SU-DHL-6 (cell line): ENCODE results near the gene ATP2A3.
A peak's percentile ranks its signal among the peaks of the same experiment; 100 is the strongest.

Source experiments
- H2AFZ ChIP-seq: fragments of 200-600 bp; sonication (generic); 2 replicates; pipeline ENCODE4 v1.6.1; 2014; ENCODE audit warnings: low read depth, mild to moderate bottlenecking, moderate library complexity, mixed read lengths, antibody characterized with exemption, low read length; ENCODE audit not compliant: severe bottlenecking
- H3F3A ChIP-seq: fragments of 200-600 bp; shearing (Covaris generic); 2 replicates; pipeline ENCODE4 v1.6.0; 2016; ENCODE audit warnings: antibody characterized with exemption, mild to moderate bottlenecking; ENCODE audit not compliant: insufficient read depth
- H3K27ac ChIP-seq: fragments of 200-600 bp; sonication (generic); 2 replicates; pipeline ENCODE4 v1.5.1; 2016; ENCODE audit warnings: low read depth, mild to moderate bottlenecking, low read length, moderate library complexity, mixed read lengths
- H3K27me3 ChIP-seq: fragments of 200-600 bp; sonication (generic), shearing (Covaris generic); 2 replicates; pipeline ENCODE4 v1.6.0; 2014; ENCODE audit warnings: mild to moderate bottlenecking, low read length
- H3K36me3 ChIP-seq: fragments of 200-600 bp; sonication (generic); 2 replicates; pipeline ENCODE4 v1.6.1; 2014; ENCODE audit warnings: mild to moderate bottlenecking, low read length, mixed read lengths
- H3K4me2 ChIP-seq: fragments of 300-600, 200-600 bp; shearing (Covaris generic), sonication (generic); 2 replicates; pipeline ENCODE4 v1.6.0; 2014; ENCODE audit warnings: low read length, low read depth, mild to moderate bottlenecking; ENCODE audit not compliant: poor library complexity, severe bottlenecking
- H3K4me3 ChIP-seq: fragments of 200-600 bp; sonication (generic); 2 replicates; pipeline ENCODE4 v1.5.1; 2014; ENCODE audit warnings: antibody characterized with exemption, low read length, mild to moderate bottlenecking, mixed read lengths; ENCODE audit not compliant: insufficient read depth, poor library complexity, severe bottlenecking
- H3K79me2 ChIP-seq: fragments of 200-600 bp; sonication (generic); 2 replicates; pipeline ENCODE4 v1.6.1; 2014; ENCODE audit warnings: mild to moderate bottlenecking, low read length, moderate library complexity; ENCODE audit not compliant: insufficient read depth
- H3K9ac ChIP-seq: fragments of 200-600 bp; sonication (generic); 2 replicates; pipeline ENCODE4 v1.7.0; 2014; ENCODE audit warnings: mild to moderate bottlenecking, low read length
- H3K9me2 ChIP-seq: fragments of 200-600 bp; sonication (generic); replicated peaks from 2 replicates; pipeline ENCODE4 v1.6.1; 2014; ENCODE audit warnings: low read length; ENCODE audit not compliant: insufficient read depth
- H3K9me3 ChIP-seq: fragments of 200-600 bp; sonication (generic); 2 replicates; pipeline ENCODE4 v1.6.1; 2014; ENCODE audit warnings: low read length, mixed read lengths; ENCODE audit not compliant: insufficient read depth
- H4K20me1 ChIP-seq: fragments of 200-600 bp; sonication (generic); 2 replicates; pipeline ENCODE4 v1.6.1; 2014; ENCODE audit warnings: low read depth, mild to moderate bottlenecking, antibody characterized with exemption, low read length, moderate library complexity, mixed read lengths
- EZH2phosphoT487 ChIP-seq: fragments of 200-600 bp; sonication (generic), shearing (Covaris generic); conservative IDR thresholded peaks from 2 replicates; pipeline ENCODE4 v1.6.1; 2018; ENCODE audit warnings: mild to moderate bottlenecking, antibody characterized with exemption, low read length, moderate library complexity, mixed read lengths
- TF ChIP-seq, protein P1 (sequence below): fragments of 200-600 bp; sonication (generic); IDR thresholded peaks from one replicate; pipeline ENCODE4 v1.5.1; 2017; ENCODE audit warnings: antibody characterized with exemption, mild to moderate bottlenecking, low read length, moderate library complexity; ENCODE audit not compliant: insufficient read depth, poor library complexity, severe bottlenecking

Gene ATP2A3

DNA sequence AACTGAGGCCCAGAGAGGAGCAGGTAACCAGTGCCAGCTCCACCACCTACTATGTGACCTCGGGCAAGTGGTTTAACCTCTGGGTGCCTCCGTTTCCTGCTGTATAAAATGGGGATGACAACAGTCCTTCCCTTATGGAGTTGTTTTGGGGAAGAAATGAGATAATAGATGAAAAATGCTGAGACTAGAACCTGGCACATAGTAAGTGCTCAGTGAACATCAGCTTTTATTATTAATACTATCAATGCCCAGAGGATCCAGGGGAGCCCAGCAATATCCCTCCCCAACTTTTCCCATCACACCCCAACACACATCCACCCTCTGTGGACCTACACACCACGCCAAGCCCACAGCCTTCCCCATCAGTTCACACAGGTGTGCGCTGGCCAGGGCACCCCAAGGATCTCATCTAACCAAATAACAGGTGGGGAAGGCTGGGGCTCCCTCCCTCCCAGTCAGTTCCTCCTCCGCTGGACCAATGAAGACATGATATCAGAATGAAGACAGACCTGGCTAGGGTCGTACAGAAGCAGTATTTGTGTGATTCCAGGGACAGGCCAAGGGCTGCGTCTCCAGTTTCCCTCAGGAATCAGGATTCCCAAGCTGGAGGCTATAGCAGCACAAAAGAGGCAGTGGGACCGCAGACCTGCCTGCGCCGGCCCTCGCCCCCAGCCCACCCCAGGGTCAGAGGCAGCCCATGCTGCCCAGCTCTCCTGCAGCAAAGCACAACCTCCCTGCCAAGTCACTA lies 1.8 kb downstream of the ATP2A3 start:
- peaks cover 34% of the 10 kb centered on the region for H3F3A ChIP-seq
- H3K4me3 ChIP-seq, result peak overlapping the region; percentile 85
- peak overlapping the region; percentile 95 for H3K27ac ChIP-seq
- H3K79me2 ChIP-seq, result peaks cover 61% of the 10 kb centered on the region
- no peaks in the 10 kb centered on the region for H3K9me3 ChIP-seq
- peaks cover 5% of the 10 kb centered on the region; the same call in 1 of the 2 replicates for H3K36me3 ChIP-seq
- H4K20me1 ChIP-seq, result peaks cover 22% of the 10 kb centered on the region
- no peaks in the 10 kb centered on the region for H3K9me2 ChIP-seq
- no peak for TF ChIP-seq EZH2phosphoT487
- TF ChIP-seq, protein P1, sequence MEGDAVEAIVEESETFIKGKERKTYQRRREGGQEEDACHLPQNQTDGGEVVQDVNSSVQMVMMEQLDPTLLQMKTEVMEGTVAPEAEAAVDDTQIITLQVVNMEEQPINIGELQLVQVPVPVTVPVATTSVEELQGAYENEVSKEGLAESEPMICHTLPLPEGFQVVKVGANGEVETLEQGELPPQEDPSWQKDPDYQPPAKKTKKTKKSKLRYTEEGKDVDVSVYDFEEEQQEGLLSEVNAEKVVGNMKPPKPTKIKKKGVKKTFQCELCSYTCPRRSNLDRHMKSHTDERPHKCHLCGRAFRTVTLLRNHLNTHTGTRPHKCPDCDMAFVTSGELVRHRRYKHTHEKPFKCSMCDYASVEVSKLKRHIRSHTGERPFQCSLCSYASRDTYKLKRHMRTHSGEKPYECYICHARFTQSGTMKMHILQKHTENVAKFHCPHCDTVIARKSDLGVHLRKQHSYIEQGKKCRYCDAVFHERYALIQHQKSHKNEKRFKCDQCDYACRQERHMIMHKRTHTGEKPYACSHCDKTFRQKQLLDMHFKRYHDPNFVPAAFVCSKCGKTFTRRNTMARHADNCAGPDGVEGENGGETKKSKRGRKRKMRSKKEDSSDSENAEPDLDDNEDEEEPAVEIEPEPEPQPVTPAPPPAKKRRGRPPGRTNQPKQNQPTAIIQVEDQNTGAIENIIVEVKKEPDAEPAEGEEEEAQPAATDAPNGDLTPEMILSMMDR, result no peak
- no peak overlapping the region for H2AFZ ChIP-seq
- H3K4me2 ChIP-seq, result peak overlapping the region; percentile 93
- peak overlapping the region; percentile 98 for H3K9ac ChIP-seq
- no peaks in the 10 kb centered on the region for H3K27me3 ChIP-seq

DNA sequence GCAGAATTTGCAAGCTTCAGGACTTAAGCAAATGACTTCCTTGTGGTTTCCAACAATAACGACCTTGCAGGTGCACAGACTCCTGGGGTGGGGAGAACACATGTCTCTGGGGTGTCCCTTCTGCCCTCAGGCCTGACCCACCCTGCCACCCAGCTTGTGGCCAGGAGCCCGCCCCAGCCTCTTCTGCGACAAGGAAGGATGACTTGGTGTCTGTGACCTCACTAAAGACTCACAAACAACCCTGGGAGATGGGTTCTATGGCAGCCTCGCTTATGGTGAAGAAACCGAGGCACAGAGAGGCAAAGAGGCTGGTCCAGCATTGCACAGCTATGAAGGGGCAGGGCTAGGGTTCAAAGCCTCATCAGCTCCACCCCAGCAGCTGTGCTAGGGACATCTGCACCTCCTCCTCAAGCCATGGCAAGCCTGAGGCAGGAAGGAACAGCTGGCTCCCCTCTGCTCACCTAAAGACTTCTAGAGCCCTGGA lies 2.6 kb downstream of the ATP2A3 start:
- peak overlapping the region; percentile 85 for H3K4me3 ChIP-seq

DNA sequence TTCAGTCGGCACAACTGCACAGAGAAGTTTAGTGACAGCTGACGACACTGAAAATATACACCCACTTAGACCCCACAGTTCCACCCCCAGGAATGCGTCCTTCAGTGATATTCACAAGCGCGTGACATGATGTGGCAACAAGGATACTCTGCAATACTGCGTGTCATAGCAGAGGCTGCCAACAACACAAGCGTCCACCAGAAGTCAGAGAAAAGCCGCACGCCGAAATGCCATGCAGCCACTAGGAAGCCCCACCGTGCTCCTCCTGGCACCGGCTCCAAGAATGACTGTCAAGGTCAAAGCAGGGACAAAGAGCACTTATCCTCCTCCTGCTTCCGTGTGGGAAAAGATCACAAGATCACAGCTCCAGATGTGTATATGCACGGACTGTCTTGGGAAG lies 3.5 kb downstream of the ATP2A3 start:
- Histone ChIP-seq H3K27ac (peak overlapping the region; percentile 95), H3K36me3 (peaks cover 5% of the 10 kb centered on the region; the same call in 1 of the 2 replicates), H3F3A (peaks cover 34% of the 10 kb centered on the region), H2AFZ (no peak overlapping the region), H3K27me3 (no peaks in the 10 kb centered on the region), H3K9me2 (no peaks in the 10 kb centered on the region), H3K9ac (peak overlapping the region; percentile 43), H3K9me3 (no peaks in the 10 kb centered on the region), H4K20me1 (peaks cover 27% of the 10 kb centered on the region), H3K79me2 (peaks cover 75% of the 10 kb centered on the region), H3K4me3 (peak overlapping the region; percentile 14), H3K4me2 (peak overlapping the region; percentile 93)
- TF ChIP-seq, protein P1, result no peak
- TF ChIP-seq EZH2phosphoT487, result no peak

More for the DNA sequence above, 2.6 kb downstream of the ATP2A3 start:
- Histone ChIP-seq H3K27me3 (no peaks in the 10 kb centered on the region), H2AFZ (no peak overlapping the region), H3K79me2 (peaks cover 69% of the 10 kb centered on the region), H3K9ac (peak overlapping the region; percentile 98), H3K9me3 (no peaks in the 10 kb centered on the region), H3K4me2 (peak overlapping the region; percentile 93), H3K27ac (peak overlapping the region; percentile 95), H3K9me2 (no peaks in the 10 kb centered on the region), H3K36me3 (peaks cover 5% of the 10 kb centered on the region; the same call in 1 of the 2 replicates), H3F3A (peaks cover 34% of the 10 kb centered on the region), H4K20me1 (peaks cover 27% of the 10 kb centered on the region)
- TF ChIP-seq, protein P1, result no peak
- TF ChIP-seq EZH2phosphoT487, result no peak
